ENCODE measurements around the gene PLK1.

DNA sequence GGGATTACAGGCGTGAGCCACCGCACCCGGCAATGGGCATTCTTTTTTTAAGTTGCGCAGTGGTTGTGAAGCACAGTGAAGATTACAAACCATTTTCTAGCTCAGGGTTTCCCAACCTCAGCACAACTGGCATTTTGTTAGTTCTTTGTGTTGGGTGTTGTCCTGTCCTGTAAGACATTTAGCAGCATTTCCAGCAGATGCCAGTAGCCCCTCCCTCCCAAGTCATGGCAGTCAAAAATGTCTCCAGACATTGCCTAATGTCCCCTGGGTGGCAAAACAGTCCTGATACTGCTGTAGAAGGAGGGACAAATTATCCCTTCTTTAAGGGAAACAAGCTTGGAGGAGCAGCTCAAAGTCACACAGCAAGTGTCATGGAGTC lies 15.6 kb downstream of the PLK1 start:
- TF ChIP-seq, protein P1, sequence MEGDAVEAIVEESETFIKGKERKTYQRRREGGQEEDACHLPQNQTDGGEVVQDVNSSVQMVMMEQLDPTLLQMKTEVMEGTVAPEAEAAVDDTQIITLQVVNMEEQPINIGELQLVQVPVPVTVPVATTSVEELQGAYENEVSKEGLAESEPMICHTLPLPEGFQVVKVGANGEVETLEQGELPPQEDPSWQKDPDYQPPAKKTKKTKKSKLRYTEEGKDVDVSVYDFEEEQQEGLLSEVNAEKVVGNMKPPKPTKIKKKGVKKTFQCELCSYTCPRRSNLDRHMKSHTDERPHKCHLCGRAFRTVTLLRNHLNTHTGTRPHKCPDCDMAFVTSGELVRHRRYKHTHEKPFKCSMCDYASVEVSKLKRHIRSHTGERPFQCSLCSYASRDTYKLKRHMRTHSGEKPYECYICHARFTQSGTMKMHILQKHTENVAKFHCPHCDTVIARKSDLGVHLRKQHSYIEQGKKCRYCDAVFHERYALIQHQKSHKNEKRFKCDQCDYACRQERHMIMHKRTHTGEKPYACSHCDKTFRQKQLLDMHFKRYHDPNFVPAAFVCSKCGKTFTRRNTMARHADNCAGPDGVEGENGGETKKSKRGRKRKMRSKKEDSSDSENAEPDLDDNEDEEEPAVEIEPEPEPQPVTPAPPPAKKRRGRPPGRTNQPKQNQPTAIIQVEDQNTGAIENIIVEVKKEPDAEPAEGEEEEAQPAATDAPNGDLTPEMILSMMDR (conservative IDR thresholded peaks at IDR 0.05; ENCODE audit: low read depth, low read length), result no peak
- TF ChIP-seq CEBPB (IDR thresholded peaks at IDR 0.05; ENCODE audit: low read depth, low read length), result no peak

All from IMR-90 (cell line).